Stimulated activated CD4-positive, alpha-beta T cell treated with anti-CD3 and anti-CD28 coated beads, Interleukin-4, amount 100 ng/mL, for 24 hours (primary cell): ENCODE data around the gene ASTL.
"Not testable (repeated sequence)": the region's sequence is repeated elsewhere in the genome, so short reads cannot be mapped to it uniquely, and the experiment has no call there.

Experiments used
- DNase-seq: peaks from one replicate; pipeline ENCODE4 v3.0.0-alpha.2; 2020

Gene ASTL

DNA sequence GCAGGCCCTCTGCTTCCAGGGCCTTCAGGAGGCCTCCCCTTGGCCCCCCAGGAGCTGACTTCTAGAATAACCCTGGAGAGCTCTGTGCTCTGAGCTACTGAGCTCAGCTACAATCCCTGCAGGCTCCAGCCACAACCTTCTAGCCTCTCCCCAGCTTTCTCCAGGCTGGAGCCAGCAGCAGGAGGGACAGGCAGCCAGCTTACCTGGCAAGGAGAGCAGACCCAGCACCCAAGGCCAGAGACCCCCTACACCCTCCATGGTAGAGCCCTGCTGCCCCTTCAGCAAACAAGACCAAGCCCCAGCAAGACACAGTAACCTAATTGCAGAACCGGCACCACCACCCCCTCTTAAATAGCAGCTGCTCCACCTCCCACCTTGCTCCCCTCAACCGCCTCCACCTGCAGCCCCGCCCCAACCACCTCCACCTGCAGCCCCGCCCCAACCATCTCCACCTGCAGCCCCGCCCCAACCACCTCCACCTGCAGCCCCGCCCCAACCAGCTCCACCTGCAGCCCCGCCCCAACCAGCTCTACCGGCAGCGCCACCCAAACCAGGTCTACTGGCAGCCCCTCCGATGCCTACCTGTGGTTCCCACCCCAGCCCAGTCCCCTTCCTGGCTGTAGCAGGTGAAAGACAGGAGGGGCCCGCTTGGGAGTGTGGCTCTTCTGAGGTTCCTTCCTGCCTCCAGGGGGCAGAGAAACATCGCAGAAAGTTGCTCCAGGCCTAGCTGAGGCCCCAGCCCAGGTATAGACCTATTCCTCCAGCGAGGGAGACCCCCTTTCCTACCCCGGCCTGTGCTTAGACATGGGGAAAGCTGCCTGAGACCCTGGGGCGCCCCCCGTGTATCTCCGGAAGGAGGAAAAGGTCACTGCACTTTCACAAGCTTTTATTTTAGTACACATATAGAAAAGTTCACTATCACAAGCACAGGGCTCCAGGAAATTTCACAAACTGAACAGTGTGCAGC, at the start of gene ASTL:
ASTL (minus strand) TSS at position 324 of the 967 bp plus-strand sequence; CDS start at position 258, 66 bp downstream.
- peak; percentile 69 for DNase-seq

DNA sequence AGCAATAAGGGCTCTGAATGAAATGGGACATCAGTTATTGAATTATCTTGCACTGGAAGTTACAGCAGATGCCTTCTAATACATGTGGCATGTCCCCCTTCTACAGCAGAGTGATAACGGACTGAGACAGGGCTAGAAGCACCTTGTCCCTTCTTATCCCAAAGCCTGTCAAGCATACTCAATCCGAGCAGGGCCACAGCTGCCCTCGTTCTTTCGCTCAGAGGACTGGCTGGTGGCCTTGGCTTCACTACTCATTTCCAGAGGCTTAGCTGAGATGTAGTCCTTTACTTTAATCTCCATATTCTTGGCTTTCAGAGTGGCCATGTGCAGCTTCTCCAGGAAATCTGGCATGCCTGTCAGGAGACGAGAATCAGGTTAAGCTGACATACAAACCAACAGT, 48.3 kb upstream of the ASTL start:
- no peak for DNase-seq

DNA sequence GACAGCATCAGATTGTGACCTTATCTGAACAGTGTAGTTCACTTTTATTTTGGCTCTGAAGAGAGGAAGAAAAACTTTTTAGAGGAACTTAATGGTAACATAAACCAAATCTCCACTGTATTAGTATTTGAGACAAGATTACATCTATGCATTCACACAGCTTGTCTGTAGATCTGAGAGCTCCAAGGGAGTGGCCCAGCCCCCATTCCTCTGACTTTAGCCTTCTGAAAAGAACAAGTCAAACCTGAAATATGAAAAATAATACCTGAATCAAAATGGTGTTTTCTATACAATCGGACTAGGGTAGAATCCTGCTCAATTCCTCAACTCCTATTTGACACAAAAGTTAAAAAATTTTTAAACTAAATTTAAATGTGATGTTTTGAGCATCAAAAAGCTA, 47.2 kb upstream of the ASTL start:
- DNase-seq, result no peak

DNA sequence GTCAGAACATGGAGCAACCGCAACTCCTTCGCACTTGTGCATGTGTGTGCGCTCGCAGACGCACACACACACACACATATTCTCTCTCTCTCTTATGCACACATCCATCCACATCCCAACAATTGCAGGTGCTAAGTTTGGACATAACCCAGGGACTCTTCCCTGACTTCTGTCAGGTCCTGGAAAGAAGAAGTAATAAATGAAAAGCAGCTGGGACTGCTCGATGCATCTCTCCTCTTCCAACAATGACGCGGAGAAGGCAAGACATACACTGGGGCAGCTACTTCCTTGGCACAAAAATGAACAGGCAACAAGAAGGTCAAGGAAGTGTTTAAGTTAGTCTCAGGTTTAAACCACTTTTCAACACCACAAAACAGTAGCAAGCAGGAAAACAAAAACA, 46.7 kb upstream of the ASTL start:
- DNase-seq, result no peak

DNA sequence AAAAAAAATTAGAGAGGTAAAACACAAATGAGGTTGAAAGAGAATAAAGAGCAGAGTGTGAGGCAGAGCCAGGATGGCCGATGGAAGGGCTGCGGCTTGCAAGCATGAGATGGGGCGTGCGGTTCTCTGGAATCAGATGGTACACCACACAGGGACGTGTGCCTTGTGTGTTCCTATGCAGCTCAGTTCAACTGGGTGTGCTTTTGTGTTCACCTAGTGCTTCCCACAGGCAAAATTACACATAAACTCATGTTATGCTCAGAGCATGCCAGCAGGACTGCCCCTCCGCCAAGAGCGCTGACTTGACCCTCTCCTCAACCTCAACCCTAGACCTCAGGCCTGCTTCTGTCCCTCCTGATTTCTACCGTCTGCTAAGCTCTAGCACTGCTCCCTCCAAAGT, 45.9 kb upstream of the ASTL start:
- no peak for DNase-seq

DNA sequence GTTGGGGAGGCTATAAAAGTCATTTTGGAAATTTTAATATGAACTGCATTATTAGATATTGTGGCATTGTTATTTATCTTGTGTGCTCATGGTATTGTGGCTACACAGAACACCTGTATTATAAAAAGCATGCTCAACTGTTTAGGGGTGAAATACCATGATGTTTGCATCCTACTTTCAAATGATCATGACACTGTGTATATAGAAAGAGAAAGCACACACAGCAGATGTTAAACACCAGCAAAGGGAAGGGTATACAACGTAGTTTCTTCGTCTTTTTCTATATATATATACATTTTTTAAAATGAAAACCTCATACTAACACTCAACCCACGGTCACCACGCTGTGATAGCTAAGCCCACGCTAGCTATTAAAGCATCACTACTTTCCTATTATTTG, 43.2 kb upstream of the ASTL start:
- DNase-seq, result no peak

DNA sequence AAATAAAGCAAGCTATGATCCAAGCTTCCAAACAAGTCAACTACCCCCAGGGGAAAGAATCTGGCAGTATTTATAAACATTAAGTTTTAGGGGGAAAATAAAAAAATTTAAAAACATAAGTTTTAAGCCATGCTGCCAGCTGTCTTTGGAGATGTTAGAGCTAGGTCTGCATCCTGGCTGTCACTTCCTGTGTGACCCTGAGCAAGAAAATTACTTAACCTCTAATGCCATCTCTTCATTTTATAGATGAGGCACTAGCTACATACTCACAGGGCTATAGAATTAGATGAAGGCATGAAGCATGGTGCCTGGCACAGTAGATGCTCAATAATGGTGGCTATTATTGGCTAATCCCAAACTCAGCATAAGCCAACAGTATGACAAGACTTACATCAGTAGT, 42.2 kb upstream of the ASTL start:
- DNase-seq, result no peak

DNA sequence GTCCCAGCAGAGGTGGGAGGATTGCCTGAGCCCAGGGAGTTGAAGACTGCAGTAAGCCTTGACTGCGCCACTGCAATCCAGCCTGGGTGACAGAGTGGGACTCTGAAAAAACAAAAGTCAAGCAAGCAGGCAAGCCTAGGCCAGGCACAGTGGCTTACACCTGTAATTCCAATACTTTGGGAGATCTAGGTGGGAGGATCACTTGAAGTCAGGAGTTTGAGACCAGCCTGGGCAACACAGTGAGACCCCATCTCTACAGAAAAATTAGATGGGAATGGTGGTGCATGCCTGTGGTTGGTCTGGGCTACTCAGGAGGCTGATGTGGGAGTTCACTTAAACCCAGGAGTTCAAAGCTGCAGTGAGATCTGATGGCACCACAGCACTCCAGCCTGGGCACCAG, 41.7 kb upstream of the ASTL start:
- no peak for DNase-seq

DNA sequence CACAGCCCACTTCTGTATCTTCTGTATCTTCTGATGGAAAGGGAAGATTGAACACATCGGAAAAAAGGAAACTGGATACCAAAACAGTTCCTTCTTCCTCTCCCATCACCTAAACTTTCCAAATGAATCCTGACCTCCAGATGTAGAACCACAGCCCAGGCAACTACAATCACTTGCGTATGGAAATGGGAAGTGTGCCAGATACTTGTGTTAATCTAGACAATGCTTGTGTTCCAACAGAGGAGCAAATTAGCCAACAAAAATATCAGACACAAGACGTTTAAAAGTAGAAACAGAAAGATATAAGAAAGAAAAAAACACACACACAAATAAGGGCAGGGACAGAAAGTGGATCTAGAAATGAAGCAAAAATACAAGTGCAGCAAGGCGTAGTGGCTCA, 38.4 kb upstream of the ASTL start:
- DNase-seq, result no peak

DNA sequence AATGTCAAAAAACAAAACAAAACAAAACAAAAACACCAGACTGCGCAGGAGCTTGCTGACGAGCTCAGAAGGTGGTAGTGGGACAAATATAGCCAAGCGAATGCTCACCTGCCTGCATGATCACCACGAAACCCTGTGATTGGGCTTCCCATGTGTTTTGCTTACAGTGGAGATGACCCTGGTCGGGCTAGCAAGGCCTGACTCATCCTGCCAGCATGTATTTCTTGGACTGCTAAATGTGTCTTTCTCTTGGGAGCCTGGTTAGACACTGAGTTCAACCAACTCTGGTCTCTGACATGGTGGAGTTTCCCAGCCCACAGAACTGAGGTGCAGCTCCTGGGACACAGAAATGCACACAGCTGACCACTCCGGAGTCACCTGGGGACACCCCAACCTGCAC, 37.6 kb upstream of the ASTL start:
- DNase-seq, result no peak

DNA sequence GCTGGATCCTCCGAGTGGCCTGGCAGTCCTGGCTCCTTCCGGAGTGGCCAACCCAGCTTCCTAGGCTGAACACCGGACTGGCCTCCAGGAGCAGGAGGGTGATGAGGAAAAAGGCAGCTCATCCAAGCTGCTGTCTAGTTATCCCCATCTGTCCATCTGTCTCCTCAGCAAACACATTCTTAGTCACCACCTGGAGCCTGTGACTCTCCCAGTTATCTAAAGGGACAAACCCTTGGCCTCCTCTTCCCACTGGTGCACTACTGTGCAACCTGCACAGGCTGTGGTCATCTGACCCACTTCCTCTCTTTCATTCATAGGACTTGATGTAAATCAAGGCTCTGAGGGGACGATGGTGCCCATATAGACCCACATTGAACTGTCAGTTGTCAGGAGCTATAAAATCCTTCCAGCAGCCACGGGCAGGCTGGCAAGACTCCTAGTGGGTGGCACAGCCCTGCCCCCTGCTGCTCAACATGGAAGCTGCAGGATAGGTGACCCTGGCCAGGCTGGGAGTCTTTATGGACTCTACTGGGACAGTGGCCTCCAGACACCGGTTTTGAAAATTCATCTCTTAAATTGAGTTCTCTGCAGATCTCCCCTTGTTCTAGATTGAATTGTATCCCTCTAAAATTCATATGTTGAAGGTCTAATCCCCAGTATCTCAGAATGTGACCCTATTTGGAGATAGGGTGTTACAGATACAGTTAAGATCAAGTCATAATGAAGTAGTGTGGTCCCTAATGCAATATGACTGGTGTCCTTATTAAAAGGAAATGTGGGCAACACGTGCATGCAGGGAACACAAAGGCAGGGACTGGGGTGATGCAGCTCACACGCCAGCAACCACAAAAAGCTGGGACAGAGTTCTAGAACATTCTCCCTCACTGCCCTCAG, 36.2 kb upstream of the ASTL start:
- DNase-seq, result peak; percentile 88

DNA sequence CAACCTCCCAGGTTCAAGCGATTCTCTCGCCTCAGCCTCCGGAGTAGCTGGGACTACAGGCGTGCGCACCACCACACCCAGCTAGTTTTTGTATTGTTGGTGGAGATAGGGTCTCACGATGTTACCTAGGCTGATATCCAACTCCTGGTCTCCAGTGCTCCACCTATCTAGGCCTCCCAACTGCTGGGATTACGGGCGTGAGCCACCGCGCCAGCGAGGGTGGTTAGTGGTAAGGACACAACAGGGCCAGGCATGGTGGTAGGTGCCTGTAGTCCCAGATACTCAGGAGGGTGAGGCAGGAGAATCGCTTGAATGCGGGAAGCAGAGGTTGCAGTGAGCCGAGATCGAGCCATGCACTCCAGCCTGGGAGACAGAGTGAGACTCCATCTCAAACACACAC, 33.5 kb upstream of the ASTL start:
- no peak for DNase-seq

DNA sequence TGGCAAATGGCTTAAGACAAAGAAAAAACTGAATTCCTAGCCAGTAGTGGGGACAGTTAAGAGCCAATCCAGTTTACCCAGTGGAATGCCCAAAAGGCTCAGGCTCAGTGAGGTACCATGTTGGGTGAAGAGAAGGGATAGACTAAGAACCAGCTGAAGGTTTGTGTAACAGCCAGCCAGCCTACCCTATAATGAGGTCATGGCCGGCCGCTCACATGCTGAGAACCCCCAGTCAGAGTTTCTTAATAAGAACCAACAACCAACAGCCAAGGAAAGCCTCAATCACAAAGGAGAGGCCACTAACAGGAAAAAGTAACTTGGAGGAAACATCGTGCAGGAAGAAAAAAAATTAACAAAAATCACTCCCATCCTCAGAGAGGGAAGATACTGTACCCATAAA, 32.3 kb upstream of the ASTL start:
- DNase-seq, result no peak

DNA sequence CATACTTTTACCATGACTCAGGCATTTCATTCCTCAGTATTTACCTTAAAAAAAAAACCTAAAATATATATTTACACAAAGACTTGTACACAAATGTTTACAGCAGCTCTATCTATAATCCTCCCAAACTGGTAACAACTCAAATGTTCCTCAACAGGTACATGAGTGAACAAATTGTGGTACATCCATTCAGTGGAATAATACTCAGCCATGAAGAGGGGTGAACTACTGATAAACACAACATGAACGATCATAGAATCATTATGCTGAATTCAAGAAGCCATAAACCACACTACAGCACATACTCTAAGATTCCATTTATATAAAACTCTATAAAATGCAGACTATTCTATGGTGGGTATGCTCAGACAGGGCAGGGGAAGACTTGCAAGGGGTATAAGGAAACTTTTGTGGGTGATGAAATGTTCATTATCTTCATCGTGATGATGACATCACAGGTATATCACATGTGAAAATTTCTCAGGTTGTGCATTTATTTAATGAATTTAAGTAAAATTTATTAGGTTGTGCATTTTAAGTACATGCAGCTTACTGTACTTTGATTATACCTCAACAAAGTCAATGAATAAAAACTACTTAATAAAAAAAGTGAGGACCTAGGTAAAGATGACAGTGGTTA, 31.7 kb upstream of the ASTL start:
- DNase-seq, result no peak

DNA sequence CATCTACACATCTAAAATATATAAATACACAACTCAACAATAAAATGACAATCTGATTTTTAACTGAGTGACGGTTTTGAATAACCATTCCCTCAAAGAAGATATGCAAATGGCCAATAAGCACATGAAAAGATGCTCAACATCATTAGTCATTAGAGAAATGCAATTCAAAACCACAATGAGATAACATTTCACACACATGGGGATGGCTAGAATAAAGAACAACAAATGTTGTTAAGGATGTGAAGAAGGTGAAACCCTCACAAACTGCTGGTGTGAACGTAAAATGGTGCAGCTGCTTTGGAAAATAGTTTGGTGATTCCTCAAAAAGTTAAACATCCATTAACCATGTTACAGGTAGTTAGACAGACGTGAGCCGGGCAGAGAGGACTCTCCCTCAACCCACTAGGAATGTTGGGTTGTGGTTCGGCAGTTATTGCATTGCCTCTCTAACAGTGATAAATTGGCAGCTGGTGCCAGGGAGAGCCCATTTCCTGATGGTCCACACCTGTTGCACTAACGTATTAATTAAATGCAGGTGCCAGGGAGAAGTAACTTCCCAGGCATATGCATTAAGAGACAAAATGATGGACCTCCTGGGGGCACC, 29.2 kb upstream of the ASTL start:
- no peak for DNase-seq

DNA sequence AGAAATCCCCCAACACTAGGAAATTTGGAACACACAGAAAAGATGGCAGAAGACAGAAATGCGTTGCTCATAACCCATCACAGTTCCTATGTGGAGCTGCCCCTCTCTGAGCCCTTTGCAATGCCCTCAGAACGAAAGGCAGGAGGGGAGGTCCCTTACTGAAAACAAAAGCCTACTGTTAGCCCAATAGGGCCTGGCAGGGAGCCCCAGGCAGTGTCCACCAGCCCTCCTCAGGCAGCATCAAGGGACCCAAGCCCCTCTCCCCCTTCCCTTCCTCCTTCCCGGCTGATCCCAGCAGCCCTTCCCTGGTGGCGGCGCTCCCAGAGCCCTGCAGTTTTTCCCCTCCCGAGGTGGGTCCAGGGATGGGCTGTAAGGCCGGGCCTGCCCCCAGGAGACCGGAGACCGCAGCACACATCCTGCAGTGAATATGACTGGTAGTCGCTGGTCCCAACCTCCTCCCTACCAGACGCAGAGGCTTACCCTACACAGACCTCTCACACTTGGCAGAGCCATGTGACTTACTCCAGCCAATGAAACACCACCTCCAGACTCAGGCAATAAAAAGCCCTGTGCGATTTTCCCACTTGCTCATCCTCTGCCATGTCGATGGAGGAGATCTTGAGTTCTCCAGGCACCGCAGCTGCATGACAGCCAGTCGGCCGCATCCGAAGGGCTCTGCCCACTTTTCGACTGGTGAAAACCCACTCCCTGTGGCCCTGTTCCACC, 26.3 kb upstream of the ASTL start:
- DNase-seq, result peak; percentile 71

DNA sequence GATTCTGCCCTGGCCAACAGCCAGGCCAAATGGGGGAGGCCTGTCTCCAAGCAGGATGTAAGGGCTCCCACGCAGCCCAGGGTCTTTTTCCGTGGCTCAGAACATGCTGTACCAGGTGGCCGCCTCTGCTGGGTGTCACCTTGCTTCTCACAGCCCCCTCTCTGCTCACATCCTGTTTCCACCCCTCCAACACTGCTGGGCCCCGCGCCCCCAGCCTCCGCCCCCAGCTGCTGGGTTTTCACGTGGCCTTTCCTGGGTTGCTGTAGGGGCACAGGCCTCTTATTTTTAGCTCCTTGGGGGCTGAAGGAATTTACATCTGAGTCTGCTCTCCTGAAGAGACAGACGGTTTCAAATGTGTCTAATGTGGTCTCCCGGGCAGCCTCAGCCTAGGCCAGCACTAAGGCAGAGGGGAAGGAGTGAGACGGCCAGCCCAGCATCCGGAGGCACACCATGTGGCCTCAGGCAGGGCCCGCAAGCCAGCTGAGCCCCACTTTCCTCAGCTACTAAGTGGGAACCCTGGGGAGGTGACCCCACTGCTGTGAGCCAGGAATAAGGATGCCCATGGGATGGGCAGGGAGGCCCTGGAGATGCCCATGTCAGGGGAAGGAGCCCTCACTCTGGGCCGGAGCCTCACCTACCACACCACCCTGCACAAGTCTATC, 25.6 kb upstream of the ASTL start:
- DNase-seq, result peak; percentile 81

DNA sequence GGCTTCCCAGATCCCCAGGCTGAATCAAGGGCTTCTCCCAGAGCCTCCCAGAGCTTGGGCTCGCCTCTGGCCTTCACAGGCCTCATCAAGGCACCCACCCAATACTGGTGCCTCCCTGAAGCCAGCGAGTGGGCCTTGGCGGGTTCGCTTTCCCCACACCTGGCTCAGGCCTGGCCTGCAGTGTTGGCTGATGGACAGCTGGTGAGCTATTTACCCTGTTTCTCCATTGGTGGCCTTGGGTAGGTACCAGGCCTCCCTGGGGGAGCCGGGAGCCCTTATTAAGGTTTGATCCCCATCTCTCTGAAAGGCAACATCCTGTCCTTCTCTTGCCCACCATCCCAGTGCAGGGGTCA, 25.1 kb upstream of the ASTL start:
- DNase-seq, result no peak

DNA sequence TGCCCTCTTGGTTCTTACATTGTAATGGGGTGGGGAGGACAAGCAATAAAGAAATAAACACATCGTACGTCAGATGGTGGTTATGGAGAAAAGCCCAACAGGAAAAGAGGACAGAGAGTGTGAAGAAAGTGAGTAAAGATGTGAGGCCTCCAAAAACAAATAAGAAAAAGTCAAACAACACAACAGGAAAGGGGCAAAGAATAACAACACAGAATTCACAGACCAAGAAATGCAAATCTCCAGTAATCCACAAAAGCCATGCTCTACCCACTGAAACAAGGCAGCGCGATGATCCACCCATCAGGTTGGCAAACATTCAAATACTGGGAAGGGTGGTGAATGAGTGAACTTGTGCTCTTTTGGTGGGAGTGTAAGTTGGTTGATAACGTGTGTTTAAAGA, 23.6 kb upstream of the ASTL start:
- no peak for DNase-seq

DNA sequence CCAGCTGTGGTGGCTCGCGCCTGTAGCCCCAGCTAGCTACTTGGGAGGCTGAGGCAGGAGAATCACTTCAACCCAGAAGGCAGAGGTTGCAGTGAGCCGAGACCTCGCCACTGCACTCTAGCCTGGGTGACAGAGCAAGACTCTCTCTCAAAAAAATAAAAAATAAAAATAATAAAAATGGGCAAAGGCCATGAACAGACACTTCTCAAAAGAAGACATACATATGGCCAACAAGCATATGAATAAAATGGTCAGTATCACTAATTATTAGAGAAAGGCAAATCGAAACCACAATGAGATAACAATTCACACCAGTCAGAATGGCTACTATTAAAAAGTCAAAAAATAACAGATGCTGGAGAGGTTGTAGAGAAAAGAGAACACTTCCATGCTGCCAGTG, 22.1 kb upstream of the ASTL start:
- not testable (repeated sequence) for DNase-seq

DNA sequence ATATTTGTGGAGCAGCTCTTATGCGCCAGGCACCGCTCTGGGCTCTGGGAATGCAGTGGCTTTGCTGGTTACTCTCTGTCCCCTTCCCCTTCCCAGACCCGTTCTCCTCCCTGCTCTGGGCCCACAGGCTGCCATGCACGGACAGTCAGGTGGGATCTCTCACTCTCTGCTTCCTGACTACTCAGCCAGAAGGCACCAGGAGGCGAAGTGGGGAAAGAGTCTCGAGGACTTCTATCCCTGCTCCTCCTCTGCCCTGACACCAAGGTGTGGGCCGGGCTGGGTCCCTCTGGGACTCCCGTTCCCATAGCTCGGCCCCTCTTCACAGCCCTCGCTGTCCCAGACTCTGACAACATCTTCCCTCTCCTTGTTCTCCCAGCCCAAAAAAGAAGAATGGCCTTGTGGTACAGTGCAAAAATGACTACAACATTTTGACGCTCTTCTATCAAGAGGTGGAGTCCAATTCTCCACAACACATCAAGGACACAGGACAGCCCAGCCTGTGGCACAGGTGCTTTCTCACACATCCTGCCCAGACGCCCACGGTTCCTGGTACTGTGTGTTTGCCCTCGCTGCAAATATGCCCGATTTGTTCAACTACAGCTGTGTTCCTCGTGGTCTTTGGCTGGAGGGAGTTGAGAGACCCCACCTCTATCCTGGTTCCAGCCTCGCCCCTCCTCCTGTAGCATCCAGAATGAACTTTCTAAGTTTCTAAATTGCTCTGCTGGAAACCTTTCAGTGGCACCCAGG, 21.0 kb upstream of the ASTL start:
- peak; percentile 57 for DNase-seq
